SK-N-SH treated with all-trans-retinoic acid at 6 μM for 48 hours (cell line): Measurements from ENCODE around the gene RTL10.

Experiments used
- ATAC-seq: fragments of 200-7000 bp; cut with Tn5 transposase; 3 replicates; pipeline ENCODE4 v1.9.1; 2020; ENCODE audit warnings: mild to moderate bottlenecking, moderate library complexity
- ARNTL ChIP-seq: fragments of 450-650 bp; formaldehyde crosslinking; IDR thresholded peaks from 2 replicates; pipeline ENCODE4 v1.5.0; 2020; ENCODE audit warnings: low read depth, mild to moderate bottlenecking, moderate library complexity, borderline replicate concordance
- BACH2 ChIP-seq: fragments of 250-450 bp; sonication (Bioruptor Pico); IDR thresholded peaks from 2 replicates; pipeline ENCODE4 v1.9.0; 2021; ENCODE audit warnings: mild to moderate bottlenecking, borderline replicate concordance
- CREB5 ChIP-seq: fragments of 250-450 bp; sonication (Bioruptor Pico); IDR thresholded peaks from 2 replicates; pipeline ENCODE4 v1.5.1; 2020; ENCODE audit warnings: low read depth, mild to moderate bottlenecking, moderate library complexity
- CSDC2 ChIP-seq: fragments of 250-450 bp; sonication (Bioruptor Pico); IDR thresholded peaks from 2 replicates; pipeline ENCODE4 v1.5.0; 2020; ENCODE audit warnings: mild to moderate bottlenecking, moderate library complexity
- CSRNP3 ChIP-seq: fragments of 250-450 bp; sonication (Bioruptor Pico); IDR thresholded peaks from 2 replicates; pipeline ENCODE4 v1.5.1; 2021; ENCODE audit warnings: mild to moderate bottlenecking, moderate library complexity
- GLIS3 ChIP-seq: fragments of 250-450 bp; sonication (Bioruptor Pico); IDR thresholded peaks from 2 replicates; pipeline ENCODE4 v1.5.0; 2020; ENCODE audit warnings: mild to moderate bottlenecking, moderate library complexity
- ISL1 ChIP-seq: fragments of 250-450 bp; sonication (Bioruptor Pico); IDR thresholded peaks from 2 replicates; pipeline ENCODE4 v2.1.2; 2022; ENCODE audit warnings: mild to moderate bottlenecking, moderate library complexity
- POU6F1 ChIP-seq: fragments of 250-450 bp; sonication (Bioruptor Pico); IDR thresholded peaks from 2 replicates; pipeline ENCODE4 v1.8.0; 2021; ENCODE audit warnings: low read depth, mild to moderate bottlenecking, moderate library complexity, borderline replicate concordance
- PPARA ChIP-seq: fragments of 250-450 bp; sonication (Bioruptor Pico); IDR thresholded peaks from 2 replicates; pipeline ENCODE4 v1.5.0; 2020; ENCODE audit warnings: mild to moderate bottlenecking, borderline replicate concordance
- RARB ChIP-seq: fragments of 250-450 bp; sonication (Bioruptor Pico); IDR thresholded peaks from 2 replicates; pipeline ENCODE4 v1.8.0; 2021; ENCODE audit warnings: mild to moderate bottlenecking, moderate library complexity
- SNAI2 ChIP-seq: fragments of 250-450 bp; sonication (Bioruptor Pico); IDR thresholded peaks from 2 replicates; pipeline ENCODE4 v1.5.0; 2020; ENCODE audit warnings: mild to moderate bottlenecking, moderate library complexity
- TCF4 ChIP-seq: fragments of 250-450 bp; sonication (Bioruptor Pico); IDR thresholded peaks from 2 replicates; pipeline ENCODE4 v1.8.0; 2021; ENCODE audit warnings: mild to moderate bottlenecking, moderate library complexity, borderline replicate concordance
- TSHZ2 ChIP-seq: fragments of 250-450 bp; sonication (Bioruptor Pico); IDR thresholded peaks from 2 replicates; pipeline ENCODE4 v1.5.0; 2020; ENCODE audit warnings: mild to moderate bottlenecking, moderate library complexity
- ZC3H10 ChIP-seq: fragments of 250-450 bp; sonication (Bioruptor Pico); IDR thresholded peaks from 2 replicates; pipeline ENCODE4 v1.5.1; 2021; ENCODE audit warnings: mild to moderate bottlenecking, moderate library complexity
- ZFP3 ChIP-seq: fragments of 250-450 bp; sonication (Bioruptor Pico); IDR thresholded peaks from 2 replicates; pipeline ENCODE4 v1.5.0; 2020; ENCODE audit warnings: mild to moderate bottlenecking, moderate library complexity
- ZFP30 ChIP-seq: fragments of 450-650 bp; formaldehyde crosslinking; IDR thresholded peaks from 2 replicates; pipeline ENCODE4 v1.5.0; 2022; ENCODE audit warnings: mild to moderate bottlenecking, moderate library complexity
- ZNF565 ChIP-seq: fragments of 450-650 bp; formaldehyde crosslinking; conservative IDR thresholded peaks from 2 replicates; pipeline ENCODE4 v1.5.0; 2020; ENCODE audit warnings: low read depth, mild to moderate bottlenecking, moderate library complexity
- ZNF70 ChIP-seq: fragments of 450-650 bp; formaldehyde crosslinking; IDR thresholded peaks from 2 replicates; pipeline ENCODE4 v1.5.0; 2020; ENCODE audit warnings: mild to moderate bottlenecking, moderate library complexity
- ZNF8 ChIP-seq: fragments of 450-650 bp; formaldehyde crosslinking; IDR thresholded peaks from 2 replicates; pipeline ENCODE4 v1.5.0; 2020; ENCODE audit warnings: mild to moderate bottlenecking, moderate library complexity

The RTL10 gene

GRCh38 chr22:19854778-19855503 lies at the start of gene RTL10, which contains the start of gene GNB1L:
TSS of gene RTL10 (minus strand) at chr22:19854874. CDS start at chr22:19852261, 2,613 bp downstream.
TSS of gene GNB1L (minus strand) at chr22:19854874. CDS start at chr22:19821355, 33,519 bp downstream.
- peak; percentile 95 for ATAC-seq

GRCh38 chr22:19904174-19904856 lies 49.6 kb upstream of the RTL10 start:
- ATAC-seq: no peak
- TF ChIP-seq ZFP3 (CRISPR knock-in tag) (no peak), BACH2 (CRISPR knock-in tag) (no peak), CREB5 (CRISPR knock-in tag) (no peak), ZNF70 (no peak), POU6F1 (CRISPR knock-in tag) (no peak), CSRNP3 (CRISPR knock-in tag) (no peak), TCF4 (CRISPR knock-in tag) (no peak), ARNTL (CRISPR knock-in tag) (no peak), ZC3H10 (no peak), ZNF8 (CRISPR knock-in tag) (no peak)
- TF ChIP-seq, all 23 proteins: peak for 0

More at GRCh38 chr22:19854778-19855503, at the start of gene RTL10, which contains the start of gene GNB1L:
- TF ChIP-seq ZC3H10 (no peak), PPARA (CRISPR knock-in tag) (0 out of 2 replicates have a peak, but pooled peaks have one; percentile 50), GLIS3 (CRISPR knock-in tag) (no peak), ZFP30 (CRISPR knock-in tag) (peak; percentile 7; the same call in 1 of the 2 replicates), RARB (CRISPR knock-in tag) (no peak)

GRCh38 chr22:19903513-19903912 lies 48.8 kb upstream of the RTL10 start:
- TF ChIP-seq PPARA (CRISPR knock-in tag) (no peak), ZFP3 (CRISPR knock-in tag) (no peak), ISL1 (CRISPR knock-in tag) (no peak), CSDC2 (CRISPR knock-in tag) (no peak), ZNF70 (no peak), SNAI2 (CRISPR knock-in tag) (no peak), GLIS3 (CRISPR knock-in tag) (no peak), TSHZ2 (CRISPR knock-in tag) (no peak), BACH2 (CRISPR knock-in tag) (no peak), ZNF565 (CRISPR knock-in tag) (no peak), CSRNP3 (CRISPR knock-in tag) (no peak), TCF4 (CRISPR knock-in tag) (no peak)
- ATAC-seq: no peak; the same call in 2 of the 3 replicates
